ENCODE data around the gene LMX1B. TPM values are rescaled to one million over a fixed set of nuclear protein-coding genes. Genes with fewer than 3 reads are reported as not detected.

LMX1B gene
- total and polyA plus RNA-seq, 7 donors, result 0.01 to 0.26 (median 0.08) TPM; not detected in 1

- intact Hi-C loops (cut with DNase I), result no loop called here
- WGBS, 3 donors, result 58 to 73% (median 69%) methylated on average over 8 of the region's 8 CpGs
- H3K4me1 ChIP-seq, result no peaks in the 10 kb centered on the region
- no peaks in the 10 kb centered on the region for H3K36me3 ChIP-seq (ENCODE audit: insufficient read depth in 1 of 2, low read depth in 1 of 2)
- no peak for TF ChIP-seq CTCF (IDR thresholded peaks at IDR 0.05)
- DNase-seq, result no peak
- no peaks in the 10 kb centered on the region for H3K9me3 ChIP-seq
- ATAC-seq, result no peak
- no peak overlapping the region for H3K4me3 ChIP-seq
- H3K27me3 ChIP-seq (ENCODE audit: insufficient read depth in 3 of 3, low read length in 2 of 3), result peaks cover 0 to 52% (median 26%) of the 10 kb centered on the region in 3 donors
- H3K27ac ChIP-seq, result no peak overlapping the region
Observed at GRCh38 chr9:126641118-126641851, 27.6 kb downstream of the LMX1B start.

GRCh38 chr9:126642010-126642744 is 28.4 kb downstream of the LMX1B start:
- H3K9me3 ChIP-seq, result no peaks in the 10 kb centered on the region
- no peaks in the 10 kb centered on the region for H3K4me1 ChIP-seq
- H3K4me3 ChIP-seq, result no peak overlapping the region
- WGBS, 3 donors, result 52 to 58% (median 56%) methylated on average over 13 of the region's 13 CpGs
- DNase-seq (no peak), ATAC-seq (no peak)
- intact Hi-C loops (cut with DNase I), result no loop called here
- no peaks in the 10 kb centered on the region for H3K36me3 ChIP-seq (ENCODE audit: insufficient read depth in 1 of 2, low read depth in 1 of 2)
- peaks cover 0 to 60% (median 26%) of the 10 kb centered on the region in 3 donors for H3K27me3 ChIP-seq (ENCODE audit: insufficient read depth in 3 of 3, low read length in 2 of 3)
- no peak overlapping the region for H3K27ac ChIP-seq
- no peak for TF ChIP-seq CTCF (IDR thresholded peaks at IDR 0.05)

GRCh38 chr9:126642839-126643238 is 29.1 kb downstream of the LMX1B start:
- Histone ChIP-seq H3K36me3 (ENCODE audit: insufficient read depth in 1 of 2, low read depth in 1 of 2) (no peaks in the 10 kb centered on the region), H3K27ac (no peak overlapping the region), H3K4me3 (no peak overlapping the region), H3K4me1 (no peaks in the 10 kb centered on the region), H3K27me3 (ENCODE audit: insufficient read depth in 3 of 3, low read length in 2 of 3) (peaks cover 0 to 59% (median 23%) of the 10 kb centered on the region in 3 donors), H3K9me3 (no peaks in the 10 kb centered on the region)
- intact Hi-C loops (cut with DNase I), result no loop called here
- 33 to 42% (median 34%) methylated on average over 6 of the region's 6 CpGs for WGBS, 3 donors
- no peak for TF ChIP-seq CTCF (IDR thresholded peaks at IDR 0.05)
- DNase-seq (no peak), ATAC-seq (no peak)

- no peaks in the 10 kb centered on the region for H3K4me1 ChIP-seq
- no peak for TF ChIP-seq CTCF (IDR thresholded peaks at IDR 0.05)
- H3K27me3 ChIP-seq (ENCODE audit: insufficient read depth in 3 of 3, low read length in 2 of 3), result peaks cover 0 to 57% (median 18%) of the 10 kb centered on the region in 3 donors
- ATAC-seq (no peak), DNase-seq (no peak)
- 56 to 61% (median 60%) methylated on average over 16 of the region's 16 CpGs for WGBS, 3 donors
- no peak overlapping the region for H3K27ac ChIP-seq
- intact Hi-C loops (cut with DNase I), result no loop called here
- H3K36me3 ChIP-seq (ENCODE audit: insufficient read depth in 1 of 2, low read depth in 1 of 2), result no peaks in the 10 kb centered on the region
- H3K9me3 ChIP-seq, result no peaks in the 10 kb centered on the region
- no peak overlapping the region for H3K4me3 ChIP-seq
Observed at GRCh38 chr9:126643945-126644527, 30.3 kb downstream of the LMX1B start.
